IMR-90 (cell line): ENCODE results near the gene ALG1.

Experiments used
- CEBPB ChIP-seq: IDR thresholded peaks from 2 replicates; pipeline ENCODE4 v1.6.1; 2012; ENCODE audit warnings: low read depth, low read length, improper control_type of control experiment
- CHD1 ChIP-seq: IDR thresholded peaks from 2 replicates; pipeline ENCODE4 v1.6.1; 2012; ENCODE audit warnings: low read depth, low read length, improper control_type of control experiment
- CTCF ChIP-seq: conservative IDR thresholded peaks from 2 replicates; pipeline ENCODE4 v1.5.1; 2012; ENCODE audit warnings: mild to moderate bottlenecking, low read depth, low read length, improper control_type of control experiment
- FOS ChIP-seq: fragments of 150-350 bp; IDR thresholded peaks from 2 replicates; pipeline ENCODE4 v1.6.1; 2016; ENCODE audit warnings: low read depth, low read length
- MAZ ChIP-seq: IDR thresholded peaks from 2 replicates; pipeline ENCODE4 v1.6.1; 2012; ENCODE audit warnings: low read depth, mild to moderate bottlenecking, low read length, improper control_type of control experiment, moderate library complexity, borderline replicate concordance
- MXI1 ChIP-seq: IDR thresholded peaks from 2 replicates; pipeline ENCODE4 v1.6.1; 2012; ENCODE audit warnings: low read depth, mild to moderate bottlenecking, low read length, moderate library complexity, borderline replicate concordance
- POLR2A ChIP-seq: IDR thresholded peaks from 2 replicates; pipeline ENCODE4 v1.6.1; 2012; ENCODE audit warnings: mild to moderate bottlenecking, low read depth, low read length
- RAD21 ChIP-seq: IDR thresholded peaks from 2 replicates; pipeline ENCODE4 v1.6.1; 2012; ENCODE audit warnings: low read length, improper control_type of control experiment
- RCOR1 ChIP-seq: IDR thresholded peaks from 2 replicates; pipeline ENCODE4 v1.6.1; 2012; ENCODE audit warnings: mild to moderate bottlenecking, low read length, improper control_type of control experiment; ENCODE audit not compliant: insufficient replicate concordance
- SMC3 ChIP-seq: fragments of 150-350 bp; IDR thresholded peaks from 2 replicates; pipeline ENCODE4 v1.6.1; 2016; ENCODE audit warnings: low read depth, mild to moderate bottlenecking, antibody characterized with exemption, low read length, moderate library complexity
- USF2 ChIP-seq: fragments of 150-350 bp; IDR thresholded peaks from 2 replicates; pipeline ENCODE4 v1.6.1; 2017; ENCODE audit warnings: mild to moderate bottlenecking, antibody characterized with exemption, low read length, low read depth

- TF ChIP-seq CTCF (no peak), USF2 (no peak), CEBPB (no peak), FOS (no peak), MAZ (no peak), POLR2A (no peak), RAD21 (no peak), MXI1 (no peak), SMC3 (no peak), RCOR1 (no peak), CHD1 (no peak)
Observed at GRCh38 chr16:5054876-5055865, 16.5 kb upstream of the ALG1 start.
